SK-N-SH treated with all-trans-retinoic acid at 6 μM for 48 hours (cell line): Measurements from ENCODE around the gene PALD1.

Source experiments
- RARB ChIP-seq: fragments of 250-450 bp; sonication (Bioruptor Pico); IDR thresholded peaks from 2 replicates; pipeline ENCODE4 v1.8.0; 2021; ENCODE audit warnings: mild to moderate bottlenecking, moderate library complexity
- ZNF565 ChIP-seq: fragments of 450-650 bp; formaldehyde crosslinking; conservative IDR thresholded peaks from 2 replicates; pipeline ENCODE4 v1.5.0; 2020; ENCODE audit warnings: low read depth, mild to moderate bottlenecking, moderate library complexity
- ZNF70 ChIP-seq: fragments of 450-650 bp; formaldehyde crosslinking; IDR thresholded peaks from 2 replicates; pipeline ENCODE4 v1.5.0; 2020; ENCODE audit warnings: mild to moderate bottlenecking, moderate library complexity
- ZNF8 ChIP-seq: fragments of 450-650 bp; formaldehyde crosslinking; IDR thresholded peaks from 2 replicates; pipeline ENCODE4 v1.5.0; 2020; ENCODE audit warnings: mild to moderate bottlenecking, moderate library complexity

DNA sequence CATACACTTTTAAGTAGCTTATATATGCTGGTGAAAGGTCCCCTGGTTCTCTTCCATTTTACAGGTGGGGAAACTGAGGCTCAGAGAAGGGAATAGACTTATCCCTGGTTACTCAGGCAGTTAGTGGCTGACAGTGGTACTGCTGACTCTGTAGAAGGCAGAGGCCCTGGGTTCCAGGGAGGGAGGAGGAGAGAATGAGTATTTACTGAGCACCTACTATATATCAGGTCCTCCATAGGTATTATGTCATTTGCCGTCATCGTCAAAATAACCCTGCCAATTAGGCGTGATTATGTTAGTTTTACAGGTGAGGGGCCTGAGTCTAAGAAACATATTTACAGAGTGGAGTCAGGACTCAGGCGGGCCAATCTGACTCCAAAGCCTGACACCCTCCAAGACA is 13.3 kb upstream of the PALD1 start:
- TF ChIP-seq ZNF8 = no peak
- TF ChIP-seq ZNF565 (CRISPR knock-in tag) = no peak
- no peak for TF ChIP-seq ZNF70 (CRISPR knock-in tag)
- no peak for TF ChIP-seq RARB (CRISPR knock-in tag)
